Brain microvascular endothelial cell (primary cell): Measurements from ENCODE around the gene PLEKHM2.

Source experiments
- DNase-seq: peaks from one replicate; pipeline ENCODE4 v3.0.0-alpha.2; 2020
- H3K27ac ChIP-seq: fragments of 250-450 bp; sonication (Bioruptor Pico); 2 replicates; pipeline ENCODE4 v1.5.1; 2020; ENCODE audit warnings: mild to moderate bottlenecking, moderate library complexity
- H3K27me3 ChIP-seq: fragments of 250-450 bp; sonication (Bioruptor Pico); replicated peaks from 2 replicates; pipeline ENCODE4 v1.5.1; 2020; ENCODE audit warnings: mild to moderate bottlenecking
- H3K36me3 ChIP-seq: fragments of 250-450 bp; sonication (Bioruptor Pico); replicated peaks from 2 replicates; pipeline ENCODE4 v1.5.1; 2020; ENCODE audit warnings: mild to moderate bottlenecking
- H3K4me3 ChIP-seq: 2 replicates; pipeline ENCODE4 v1.5.1; 2011; ENCODE audit warnings: low read depth, mild to moderate bottlenecking, control low read depth, low read length, moderate library complexity
- in situ Hi-C: cut with HindIII; loops from 2 replicates; pipeline ENCODE4 v1.10.0; 2017; ENCODE audit warnings: low sequenced_read_pairs, low pct_ligation_motif_present
- TF ChIP-seq, protein P1 (sequence below): IDR thresholded peaks from 2 replicates; pipeline ENCODE4 v1.5.1; 2011; ENCODE audit warnings: low read depth, mild to moderate bottlenecking, moderate library complexity, low read length, control low read depth, inconsistent platforms; ENCODE audit errors: missing control alignments

PLEKHM2 gene

DNA sequence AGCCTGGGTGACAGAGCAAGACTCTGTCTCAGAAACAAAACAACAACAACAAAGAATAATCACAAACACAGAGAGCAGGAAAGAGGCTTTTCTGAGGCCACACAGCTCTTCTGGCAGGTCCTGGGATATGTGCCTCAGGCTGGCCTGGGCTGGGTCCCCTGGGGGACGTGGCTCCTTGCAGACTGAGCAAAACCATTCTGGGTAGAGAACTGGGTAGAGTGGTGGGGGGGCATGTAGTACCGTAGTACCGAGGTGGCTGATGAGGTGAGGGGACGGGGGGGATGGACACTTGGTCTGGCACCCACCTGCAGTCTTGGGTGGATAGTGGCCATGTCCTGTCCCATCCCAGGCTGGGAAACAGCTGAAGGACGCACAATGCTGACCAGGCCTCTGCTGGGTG is 64.1 kb downstream of the PLEKHM2 start:
- in situ Hi-C loops, result no loop called here
- TF ChIP-seq, protein P1, sequence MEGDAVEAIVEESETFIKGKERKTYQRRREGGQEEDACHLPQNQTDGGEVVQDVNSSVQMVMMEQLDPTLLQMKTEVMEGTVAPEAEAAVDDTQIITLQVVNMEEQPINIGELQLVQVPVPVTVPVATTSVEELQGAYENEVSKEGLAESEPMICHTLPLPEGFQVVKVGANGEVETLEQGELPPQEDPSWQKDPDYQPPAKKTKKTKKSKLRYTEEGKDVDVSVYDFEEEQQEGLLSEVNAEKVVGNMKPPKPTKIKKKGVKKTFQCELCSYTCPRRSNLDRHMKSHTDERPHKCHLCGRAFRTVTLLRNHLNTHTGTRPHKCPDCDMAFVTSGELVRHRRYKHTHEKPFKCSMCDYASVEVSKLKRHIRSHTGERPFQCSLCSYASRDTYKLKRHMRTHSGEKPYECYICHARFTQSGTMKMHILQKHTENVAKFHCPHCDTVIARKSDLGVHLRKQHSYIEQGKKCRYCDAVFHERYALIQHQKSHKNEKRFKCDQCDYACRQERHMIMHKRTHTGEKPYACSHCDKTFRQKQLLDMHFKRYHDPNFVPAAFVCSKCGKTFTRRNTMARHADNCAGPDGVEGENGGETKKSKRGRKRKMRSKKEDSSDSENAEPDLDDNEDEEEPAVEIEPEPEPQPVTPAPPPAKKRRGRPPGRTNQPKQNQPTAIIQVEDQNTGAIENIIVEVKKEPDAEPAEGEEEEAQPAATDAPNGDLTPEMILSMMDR, result no peak
- H3K4me3 ChIP-seq, result no peak overlapping the region

DNA sequence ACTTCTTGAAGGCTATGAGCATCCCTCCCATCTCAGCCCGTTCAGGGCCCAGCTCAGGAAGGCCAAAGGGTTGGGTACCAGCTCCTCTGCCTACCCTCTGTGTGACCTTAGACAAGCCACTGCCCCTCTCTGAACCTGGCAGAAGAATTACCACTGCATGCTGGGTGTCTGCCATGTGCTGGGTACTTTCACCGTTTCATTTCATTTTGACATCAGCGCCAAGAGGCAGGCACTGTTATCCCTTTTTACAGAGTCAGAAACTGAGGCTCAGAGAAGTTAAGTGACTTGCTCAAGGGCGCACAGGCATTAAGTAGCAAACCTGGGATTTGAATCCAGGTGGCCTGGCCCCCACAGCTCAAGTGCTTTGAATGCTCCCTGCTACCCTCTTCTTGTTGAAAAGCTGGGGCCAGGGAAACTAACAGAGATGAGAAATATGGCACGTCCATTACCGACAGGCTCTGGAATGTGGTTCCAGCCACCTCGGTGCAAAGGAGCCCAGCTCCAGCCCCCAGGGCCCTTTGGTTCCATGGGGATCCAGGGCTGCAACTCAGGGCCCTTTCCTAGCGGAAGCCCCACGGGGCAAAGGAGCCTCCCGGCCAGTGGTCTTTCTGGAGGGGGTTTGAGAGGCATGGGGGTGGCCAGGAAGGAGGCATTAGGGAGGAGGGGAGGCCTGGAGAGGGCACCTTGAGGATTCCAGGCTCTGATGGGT is 64.7 kb downstream of the PLEKHM2 start:
- Histone ChIP-seq H3K27ac (no peak overlapping the region), H3K36me3 (no peaks in the 10 kb centered on the region), H3K4me3 (no peak overlapping the region), H3K27me3 (no peaks in the 10 kb centered on the region)
- in situ Hi-C loops, result no loop called here
- no peak for DNase-seq
- TF ChIP-seq, protein P1, result no peak

More for the DNA sequence above, 64.1 kb downstream of the PLEKHM2 start:
- Histone ChIP-seq H3K27ac (no peak overlapping the region), H3K27me3 (no peaks in the 10 kb centered on the region), H3K36me3 (no peaks in the 10 kb centered on the region)
- DNase-seq, result no peak

DNA sequence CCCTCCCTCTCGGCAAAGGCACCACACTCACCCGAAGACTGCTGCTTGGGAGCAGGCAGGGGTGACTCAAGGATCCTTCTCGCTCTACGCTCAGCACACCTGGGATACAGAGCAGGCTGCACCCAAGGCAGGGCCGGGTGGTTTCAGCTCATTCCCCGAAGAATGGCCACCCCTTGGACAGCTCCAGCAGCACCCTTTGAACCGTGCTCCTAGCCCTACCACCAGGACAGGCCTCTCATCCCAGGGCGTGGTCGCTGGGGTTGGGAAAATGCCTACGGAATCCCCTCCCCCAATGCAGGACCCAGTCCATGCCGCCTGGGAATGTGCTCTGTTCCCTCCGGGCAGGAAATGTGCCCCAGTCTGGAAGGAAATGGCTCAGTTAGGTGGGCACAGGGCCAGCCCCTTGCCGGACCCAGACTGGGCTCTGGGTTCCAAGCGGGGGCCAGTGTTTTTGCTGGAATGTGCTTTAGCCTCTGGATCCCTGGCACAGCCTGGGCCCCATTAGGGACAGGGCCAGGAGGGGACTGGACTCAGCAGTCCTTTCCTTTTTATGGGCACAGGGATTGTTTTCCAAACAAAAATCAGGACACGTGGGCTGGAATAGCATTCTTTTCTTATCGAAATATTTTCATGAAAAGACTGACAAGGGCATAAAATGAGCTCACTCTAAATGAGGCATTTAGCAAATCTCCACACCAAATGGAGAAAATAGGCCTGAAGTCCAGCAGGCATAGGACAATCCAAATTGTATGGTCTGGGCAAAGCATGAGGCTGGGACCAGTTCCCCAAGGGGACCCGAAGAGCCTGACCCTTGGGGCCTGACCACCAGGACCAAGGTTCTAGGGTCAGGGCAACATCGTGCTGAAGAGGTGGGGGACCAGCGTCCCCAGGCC is 65.5 kb downstream of the PLEKHM2 start:
- in situ Hi-C loops, result no loop called here
- Histone ChIP-seq H3K27ac (no peak overlapping the region), H3K36me3 (no peaks in the 10 kb centered on the region), H3K27me3 (no peaks in the 10 kb centered on the region), H3K4me3 (no peak overlapping the region)
- DNase-seq, result no peak
- TF ChIP-seq, protein P1, result no peak

DNA sequence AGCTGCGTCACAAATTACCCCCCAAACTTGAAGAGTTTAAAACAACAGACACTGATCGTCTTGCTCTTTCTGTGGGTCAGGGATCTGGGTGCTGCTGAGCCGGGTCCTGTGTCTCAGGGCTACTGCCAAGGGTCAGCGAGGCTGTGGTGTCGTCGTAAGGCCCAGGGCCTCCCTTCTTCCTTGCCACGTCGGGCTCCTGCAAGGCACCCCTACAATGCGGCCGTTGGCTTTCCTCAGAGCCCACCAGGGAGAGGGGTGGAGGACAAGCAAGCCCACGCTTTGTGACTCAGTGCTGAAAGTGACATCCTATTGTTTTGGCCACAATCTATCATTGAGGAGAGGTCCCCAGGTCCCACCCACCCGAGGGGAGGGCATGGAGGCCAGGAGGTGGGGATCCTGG is 66.8 kb downstream of the PLEKHM2 start:
- TF ChIP-seq, protein P1, result no peak
- no peak for DNase-seq
- H3K36me3 ChIP-seq, result no peaks in the 10 kb centered on the region
- no peak overlapping the region for H3K27ac ChIP-seq
- in situ Hi-C loops, result no loop called here
- H3K4me3 ChIP-seq, result no peak overlapping the region
- H3K27me3 ChIP-seq, result no peaks in the 10 kb centered on the region

DNA sequence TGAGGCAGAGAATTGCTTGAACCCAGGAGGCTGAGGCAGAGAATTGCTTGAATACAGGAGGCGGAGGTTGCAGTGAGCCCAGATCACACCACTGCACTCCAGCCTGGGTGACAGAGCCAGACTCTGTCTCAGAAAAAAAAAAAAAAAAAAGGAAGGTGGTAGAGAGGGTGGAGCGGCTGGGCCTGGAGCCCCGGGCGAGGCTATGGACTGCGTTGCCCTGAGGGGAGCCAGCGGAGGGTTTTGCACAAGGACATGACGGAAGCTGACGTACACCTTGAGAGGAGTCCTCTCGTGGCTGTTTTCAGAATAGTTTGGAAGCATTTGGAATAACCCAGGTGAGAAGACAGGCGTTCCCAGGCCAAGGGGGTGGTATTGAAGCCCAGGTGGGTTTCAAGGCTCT is 67.6 kb downstream of the PLEKHM2 start:
- Histone ChIP-seq H3K27me3 (no peaks in the 10 kb centered on the region), H3K36me3 (no peaks in the 10 kb centered on the region), H3K4me3 (no peak overlapping the region), H3K27ac (no peak overlapping the region)
- DNase-seq, result no peak
- TF ChIP-seq, protein P1, result no peak
- in situ Hi-C loops, result no loop called here
